ENCODE data around the gene GIMAP5. TPM values are rescaled to one million over a fixed set of nuclear protein-coding genes. Genes with fewer than 3 reads are reported as not detected.

GIMAP5 gene
- total RNA-seq, 1 donor from 2014 or later: 0.16 TPM

DNA sequence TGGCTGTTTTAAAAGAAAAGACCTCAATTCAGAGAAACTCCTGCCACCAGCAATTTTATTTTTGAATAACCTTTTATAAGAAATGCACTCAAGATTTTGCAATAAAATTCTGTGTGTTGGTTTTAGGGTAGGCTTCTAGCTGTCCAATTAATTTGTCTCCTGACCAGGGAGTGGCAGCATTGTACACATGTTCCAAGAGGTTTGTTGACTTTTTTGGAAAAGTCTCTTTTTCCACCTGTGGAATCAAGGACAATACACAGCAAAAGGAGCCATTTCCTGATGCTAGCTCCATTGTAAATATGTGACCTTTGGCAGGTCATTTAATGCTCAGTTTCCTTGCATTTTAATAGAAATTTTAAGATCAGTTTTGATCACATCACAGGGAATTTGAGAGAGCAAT is 1.8 kb downstream of the GIMAP5 start:
- H3K4me3 Mint-ChIP-seq: no peak overlapping the region

DNA sequence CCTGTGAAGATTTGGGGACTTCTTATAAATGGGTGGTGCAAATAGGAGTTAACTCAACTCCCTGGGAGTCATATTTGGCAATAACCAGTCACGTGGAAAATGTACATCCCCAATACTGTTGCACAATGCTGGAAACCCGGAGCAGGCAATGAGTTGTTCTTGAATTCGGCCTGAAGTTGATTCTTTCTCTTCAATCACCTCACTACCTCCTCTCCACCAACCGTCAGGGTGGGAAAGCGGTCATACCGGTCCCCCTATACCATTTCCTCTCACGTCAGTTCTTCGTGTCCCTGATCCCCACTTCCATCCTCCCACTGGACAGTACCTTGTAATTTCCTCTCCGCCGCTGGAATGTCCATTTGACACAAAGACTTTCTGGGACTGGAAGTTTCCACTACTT is 2.8 kb downstream of the GIMAP5 start:
- TF ChIP-seq CTCF (IDR thresholded peaks at IDR 0.05): no peak
- peaks cover 29% of the 10 kb centered on the region for H3K27me3 Mint-ChIP-seq
- ChIA-PET POLR2A (no interaction called here), CTCF (no interaction called here)
- peaks cover 7% of the 10 kb centered on the region for H3K4me1 Mint-ChIP-seq
- no peak overlapping the region for H3K4me3 Mint-ChIP-seq
- H3K9me3 Mint-ChIP-seq: no peaks in the 10 kb centered on the region
- no peaks in the 10 kb centered on the region for H3K36me3 Mint-ChIP-seq (ENCODE audit: low read depth)
- ATAC-seq (ENCODE audit: low read depth): no peak
- intact Hi-C loops (cut with micrococcal nuclease): no loop called here
- no peak for DNase-seq
- no peak overlapping the region for H3K27ac Mint-ChIP-seq

More for the DNA sequence above, 1.8 kb downstream of the GIMAP5 start:
- H3K36me3 Mint-ChIP-seq (ENCODE audit: low read depth): no peaks in the 10 kb centered on the region
- CTCF ChIA-PET: no interaction called here
- peaks cover 26% of the 10 kb centered on the region for H3K27me3 Mint-ChIP-seq
- peaks cover 7% of the 10 kb centered on the region for H3K4me1 Mint-ChIP-seq
- intact Hi-C loops (cut with micrococcal nuclease): no loop called here
- DNase-seq: no peak
- ATAC-seq (ENCODE audit: low read depth): no peak
- H3K9me3 Mint-ChIP-seq: no peaks in the 10 kb centered on the region
- no peak overlapping the region for H3K27ac Mint-ChIP-seq
- no peak for TF ChIP-seq CTCF (IDR thresholded peaks at IDR 0.05)
- POLR2A ChIA-PET: no interaction called here

DNA sequence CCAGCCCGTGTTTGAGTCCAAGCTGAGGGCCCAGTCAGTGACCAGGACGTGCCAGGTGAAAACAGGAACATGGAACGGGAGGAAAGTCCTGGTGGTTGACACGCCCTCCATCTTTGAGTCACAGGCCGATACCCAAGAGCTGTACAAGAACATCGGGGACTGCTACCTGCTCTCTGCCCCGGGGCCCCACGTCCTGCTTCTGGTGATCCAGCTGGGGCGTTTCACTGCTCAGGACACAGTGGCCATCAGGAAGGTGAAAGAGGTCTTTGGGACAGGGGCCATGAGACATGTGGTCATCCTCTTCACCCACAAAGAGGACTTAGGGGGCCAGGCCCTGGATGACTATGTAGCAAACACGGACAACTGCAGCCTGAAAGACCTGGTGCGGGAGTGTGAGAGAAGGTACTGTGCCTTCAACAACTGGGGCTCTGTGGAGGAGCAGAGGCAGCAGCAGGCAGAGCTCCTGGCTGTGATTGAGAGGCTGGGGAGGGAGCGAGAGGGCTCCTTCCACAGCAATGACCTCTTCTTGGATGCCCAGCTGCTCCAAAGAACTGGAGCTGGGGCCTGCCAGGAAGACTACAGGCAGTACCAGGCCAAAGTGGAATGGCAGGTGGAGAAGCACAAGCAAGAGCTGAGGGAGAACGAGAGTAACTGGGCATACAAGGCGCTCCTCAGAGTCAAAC is 5.2 kb downstream of the GIMAP5 start:
- H3K27me3 Mint-ChIP-seq: peaks cover 25% of the 10 kb centered on the region
- no peak for TF ChIP-seq CTCF (IDR thresholded peaks at IDR 0.05)
- DNase-seq: no peak
- ATAC-seq (ENCODE audit: low read depth): no peak
- H3K4me3 Mint-ChIP-seq: no peak overlapping the region
- no peaks in the 10 kb centered on the region for H3K9me3 Mint-ChIP-seq
- peaks cover 3% of the 10 kb centered on the region for H3K4me1 Mint-ChIP-seq
- POLR2A ChIA-PET: no interaction called here
- H3K27ac Mint-ChIP-seq: no peak overlapping the region
- no peaks in the 10 kb centered on the region for H3K36me3 Mint-ChIP-seq (ENCODE audit: low read depth)
- intact Hi-C loops (cut with micrococcal nuclease): no loop called here
- CTCF ChIA-PET: no interaction called here

- H3K36me3 Mint-ChIP-seq (ENCODE audit: low read depth): no peaks in the 10 kb centered on the region
- H3K27ac Mint-ChIP-seq: no peak overlapping the region
- DNase-seq (no peak), ATAC-seq (ENCODE audit: low read depth) (no peak)
- no peaks in the 10 kb centered on the region for H3K4me1 Mint-ChIP-seq
- intact Hi-C loops (cut with micrococcal nuclease): no loop called here
- H3K4me3 Mint-ChIP-seq: no peak overlapping the region
- CTCF ChIA-PET: no interaction called here
- no peaks in the 10 kb centered on the region for H3K9me3 Mint-ChIP-seq
- TF ChIP-seq CTCF (IDR thresholded peaks at IDR 0.05): no peak
- H3K27me3 Mint-ChIP-seq: peaks cover 18% of the 10 kb centered on the region
- POLR2A ChIA-PET: no interaction called here
Measured at GRCh38 chr7:150744041-150744656, 6.9 kb downstream of the GIMAP5 start.

DNA sequence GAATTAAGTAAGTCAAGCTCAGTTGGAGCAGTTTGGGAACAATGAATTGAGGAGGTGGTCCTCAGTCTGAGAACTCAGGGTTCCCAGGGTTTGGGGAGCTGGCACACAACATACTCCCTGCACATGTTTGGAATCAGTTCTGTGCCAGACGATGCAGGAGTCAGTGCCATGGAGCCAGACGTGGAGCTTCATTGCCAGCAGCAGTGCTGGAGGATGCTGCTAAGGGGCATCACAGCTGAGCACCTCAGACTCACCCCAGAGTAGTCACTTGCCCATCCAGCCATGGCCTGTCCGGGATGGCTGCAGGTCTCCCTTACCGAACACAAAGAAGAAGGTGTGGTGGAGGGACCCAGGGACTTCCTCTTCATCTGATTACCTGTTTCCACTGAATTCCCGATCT is 7.9 kb downstream of the GIMAP5 start:
- no peak for TF ChIP-seq CTCF (IDR thresholded peaks at IDR 0.05)
- no peak overlapping the region for H3K4me3 Mint-ChIP-seq
- H3K36me3 Mint-ChIP-seq (ENCODE audit: low read depth): no peaks in the 10 kb centered on the region
- POLR2A ChIA-PET: interaction anchor here (0.5 kb wide), 1 partner anchor 400 kb away, joined by 4 read pairs; no protein-coding TSS in a partner anchor
- no peak overlapping the region for H3K27ac Mint-ChIP-seq
- intact Hi-C loops (cut with micrococcal nuclease): no loop called here
- CTCF ChIA-PET: interaction anchor here (1.4 kb wide), 1 partner anchor 34 kb away, joined by 3 read pairs; no protein-coding TSS in a partner anchor
- peaks cover 20% of the 10 kb centered on the region for H3K27me3 Mint-ChIP-seq
- ATAC-seq (ENCODE audit: low read depth) (no peak), DNase-seq (no peak)
- no peaks in the 10 kb centered on the region for H3K9me3 Mint-ChIP-seq
- no peaks in the 10 kb centered on the region for H3K4me1 Mint-ChIP-seq
